Smooth muscle cell (in vitro differentiated cells): ENCODE measurements around the gene PCGF3. TPM values are rescaled to one million over a fixed set of nuclear protein-coding genes. Genes with fewer than 3 reads are reported as not detected.
A peak's percentile ranks its signal among the peaks of the same experiment; 100 is the strongest.

Source experiments
- DNase-seq: peaks from one replicate; lab custom pipeline; 2025; ENCODE audit not compliant: unreplicated experiment; lab: John Stamatoyannopoulos, UW
- H2AFZ ChIP-seq: fragments of 200-600 bp; sonication (generic); 2 replicates; pipeline ENCODE4 v1.6.0; 2016; ENCODE audit warnings: antibody characterized with exemption, low read depth, mild to moderate bottlenecking
- H3F3A ChIP-seq: fragments of 200-600 bp; sonication (generic); 2 replicates; pipeline ENCODE4 v1.6.0; 2017; ENCODE audit warnings: antibody characterized with exemption, low read depth
- H3K27ac ChIP-seq: fragments of 200-600 bp; sonication (generic); 2 replicates; pipeline ENCODE4 v1.5.1; 2016; ENCODE audit warnings: low read depth, mild to moderate bottlenecking
- H3K27me3 ChIP-seq: fragments of 200-600 bp; sonication (generic); 2 replicates; pipeline ENCODE4 v1.6.1; 2016; ENCODE audit warnings: low read depth, mild to moderate bottlenecking
- H3K36me3 ChIP-seq: fragments of 200-600 bp; sonication (generic); 2 replicates; pipeline ENCODE4 v1.5.1; 2016; ENCODE audit warnings: low read depth
- H3K4me1 ChIP-seq: fragments of 200-600 bp; sonication (generic); 2 replicates; pipeline ENCODE4 v1.5.1; 2016; ENCODE audit warnings: low read depth
- H3K4me2 ChIP-seq: fragments of 200-600 bp; sonication (generic); 2 replicates; pipeline ENCODE4 v1.6.0; 2016; ENCODE audit warnings: mild to moderate bottlenecking
- H3K4me3 ChIP-seq: fragments of 200-600 bp; sonication (generic); 2 replicates; pipeline ENCODE4 v1.5.1; 2016; ENCODE audit warnings: mild to moderate bottlenecking
- H3K79me2 ChIP-seq: fragments of 200-600 bp; sonication (generic); 2 replicates; pipeline ENCODE4 v1.6.0; 2016; ENCODE audit warnings: low read depth, mild to moderate bottlenecking
- H3K9ac ChIP-seq: fragments of 200-600 bp; sonication (generic); 2 replicates; pipeline ENCODE4 v1.6.0; 2016; ENCODE audit warnings: low read depth
- H3K9me3 ChIP-seq: fragments of 200-600 bp; sonication (generic); replicated peaks from 2 replicates; pipeline ENCODE4 v1.5.1; 2016; ENCODE audit warnings: low read depth
- H4K20me1 ChIP-seq: fragments of 200-600 bp; sonication (generic); 2 replicates; pipeline ENCODE4 v1.6.0; 2016; ENCODE audit warnings: low read depth
- CTCF ChIP-seq: fragments of 200-600 bp; sonication (generic); IDR thresholded peaks from 2 replicates; pipeline ENCODE4 v1.5.1; 2017; ENCODE audit warnings: borderline replicate concordance, mild to moderate bottlenecking, antibody characterized with exemption; ENCODE audit not compliant: insufficient read depth, poor library complexity, severe bottlenecking
- WGBS: methylation state at CpG from one replicate; pipeline ENCODE4 v1.1.7; 2016; ENCODE audit warnings: low lambda C conversion rate; 5-methylcytosine and 5-hydroxymethylcytosine counted together
- polyA plus RNA-seq: library from polyadenylated mRNA; unstranded; fragments of >200 nt; fragmentation: Nextera tagmentation; extraction: Ambion mirVana; gene quantifications from 2 replicates; pipeline ENCODE4 v1.2.1, GENCODE V29; 2016
- total RNA-seq: library from RNA; depleted of rRNA; stranded (reverse); fragments of >200 nt; gene quantifications from 2 replicates; pipeline ENCODE4 v1.2.3, GENCODE V29; 2014

The PCGF3 gene
- total and polyA plus RNA-seq, 2 experiments from 2014 or later = 29.6 to 45.4 TPM

GRCh38 chr4:673349-674091 lies 32.1 kb upstream of the PCGF3 start:
- 17% methylated on average over 30 of the region's 55 CpGs for WGBS
- TF ChIP-seq CTCF = no peak
- Histone ChIP-seq H3K4me2 (peak overlapping the region; percentile 93), H3K27me3 (no peaks in the 10 kb centered on the region), H3F3A (no peaks in the 10 kb centered on the region), H3K27ac (peak overlapping the region; percentile 38), H3K4me1 (peaks cover 15% of the 10 kb centered on the region), H3K36me3 (no peaks in the 10 kb centered on the region), H3K9ac (peak overlapping the region; percentile 68), H2AFZ (no peak overlapping the region), H3K4me3 (peak overlapping the region; percentile 87), H3K9me3 (no peaks in the 10 kb centered on the region), H3K79me2 (peaks cover 19% of the 10 kb centered on the region), H4K20me1 (no peaks in the 10 kb centered on the region)
- no peak for DNase-seq

- no peaks in the 10 kb centered on the region for H3K36me3 ChIP-seq
- H4K20me1 ChIP-seq = no peaks in the 10 kb centered on the region
- H3K4me2 ChIP-seq = peak within 1 kb of the TSS; percentile 97
- H3K79me2 ChIP-seq = peaks cover 19% of the 10 kb centered on the region
- no peaks in the 10 kb centered on the region for H3F3A ChIP-seq
- peak; percentile 95 for TF ChIP-seq CTCF
- peak within 1 kb of the TSS; percentile 94 for H3K27ac ChIP-seq
- peak; percentile 94 for DNase-seq
- no peaks in the 10 kb centered on the region for H3K27me3 ChIP-seq
- no peaks in the 10 kb centered on the region for H3K9me3 ChIP-seq
- 3% methylated on average over 79 of the region's 84 CpGs for WGBS
- H3K9ac ChIP-seq = peak within 1 kb of the TSS; percentile 99
- peak within 1 kb of the TSS; percentile 35 for H2AFZ ChIP-seq
- peaks cover 15% of the 10 kb centered on the region for H3K4me1 ChIP-seq
- H3K4me3 ChIP-seq = peak within 1 kb of the TSS; percentile 87
Measured at GRCh38 chr4:674172-675035, 31.2 kb upstream of the PCGF3 start, which contains the start of the genes ATP5ME and MYL5. ATP5ME (minus strand) TSS chr4:674276; CDS start chr4:674247, 29 bp downstream. MYL5 (plus strand) TSS chr4:674542; CDS start chr4:678027, 3,485 bp downstream.

- H4K20me1 ChIP-seq = no peaks in the 10 kb centered on the region
- no peaks in the 10 kb centered on the region for H3K27me3 ChIP-seq
- no peak for DNase-seq
- H2AFZ ChIP-seq = peak overlapping the region; percentile 35
- H3K9ac ChIP-seq = peak overlapping the region; percentile 99
- H3K4me3 ChIP-seq = peak overlapping the region; percentile 87
- peaks cover 19% of the 10 kb centered on the region for H3K79me2 ChIP-seq
- peak overlapping the region; percentile 97 for H3K4me2 ChIP-seq
- peak overlapping the region; percentile 94 for H3K27ac ChIP-seq
- no peak for TF ChIP-seq CTCF
- no peaks in the 10 kb centered on the region for H3K36me3 ChIP-seq
- no peaks in the 10 kb centered on the region for H3K9me3 ChIP-seq
- H3K4me1 ChIP-seq = peaks cover 15% of the 10 kb centered on the region
- no peaks in the 10 kb centered on the region for H3F3A ChIP-seq
- WGBS = 86% methylated on average over 25 of the region's 26 CpGs
Measured at GRCh38 chr4:675036-675882, 30.4 kb upstream of the PCGF3 start.
